HEK293 (cell line): ENCODE results near the gene CHD1.

Experiments used
- CTCF ChIP-seq: fragments of 450-650 bp; formaldehyde crosslinking; IDR thresholded peaks from 2 replicates; pipeline ENCODE4 v1.5.1; 2016; ENCODE audit warnings: missing biosample characterization, missing genetic modification characterization
- YY1 ChIP-seq: fragments of 450-650 bp; formaldehyde crosslinking; IDR thresholded peaks from 2 replicates; pipeline ENCODE4 v1.5.1; 2018; ENCODE audit warnings: missing biosample characterization, missing genetic modification characterization
- ZIC2 ChIP-seq: fragments of 450-650 bp; formaldehyde crosslinking; IDR thresholded peaks from 2 replicates; pipeline ENCODE4 v1.5.1; 2016; ENCODE audit warnings: missing biosample characterization, missing genetic modification characterization

GRCh38 chr5:98916540-98916939 lies 12.3 kb downstream of the CHD1 start:
- TF ChIP-seq CTCF (tag by site-specific recombination) (no peak), YY1 (tag by site-specific recombination) (no peak), ZIC2 (tag by site-specific recombination) (no peak)
